ENCODE measurements around the gene C2orf80.
"Not testable (repeated sequence)": the region's sequence is repeated elsewhere in the genome, so short reads cannot be mapped to it uniquely, and the experiment has no call there.

The C2orf80 gene

GRCh38 chr2:208139447-208139846 lies 50.4 kb downstream of the C2orf80 start:
- DNase-seq, result no peak
- Histone ChIP-seq H3K4me3 (no peak overlapping the region), H3K27me3 (peaks cover 0 to 4% of the 10 kb centered on the region in 2 donors), H3K36me3 (no peaks in the 10 kb centered on the region), H3K9me3 (no peaks in the 10 kb centered on the region), H3K4me1 (no peaks in the 10 kb centered on the region), H3K27ac (no peak overlapping the region)
- TF ChIP-seq CTCF (IDR thresholded peaks at IDR 0.05), result no peak
- intact Hi-C loops (cut with DNase I; ENCODE audit: low total_unique reads), result no loop called here

GRCh38 chr2:208138334-208138733 lies 51.5 kb downstream of the C2orf80 start:
- H3K27ac ChIP-seq; intact Hi-C loops (cut with DNase I; ENCODE audit: low total_unique reads); DNase-seq; H3K4me1 ChIP-seq; H3K9me3 ChIP-seq; H3K27me3 ChIP-seq; H3K36me3 ChIP-seq; H3K4me3 ChIP-seq: not testable (repeated sequence)

GRCh38 chr2:208136716-208137094 lies 53.1 kb downstream of the C2orf80 start:
- Histone ChIP-seq H3K4me1 (no peaks in the 10 kb centered on the region), H3K36me3 (no peaks in the 10 kb centered on the region), H3K27ac (no peak overlapping the region), H3K4me3 (no peak overlapping the region), H3K9me3 (no peaks in the 10 kb centered on the region), H3K27me3 (peaks cover 0 to 4% of the 10 kb centered on the region in 2 donors)
- no peak for TF ChIP-seq CTCF (IDR thresholded peaks at IDR 0.05)
- intact Hi-C loops (cut with DNase I; ENCODE audit: low total_unique reads), result no loop called here
- no peak for DNase-seq

- no peaks in the 10 kb centered on the region for H3K9me3 ChIP-seq
- no peak for TF ChIP-seq CTCF (IDR thresholded peaks at IDR 0.05)
- intact Hi-C loops (cut with DNase I; ENCODE audit: low total_unique reads), result no loop called here
- no peaks in the 10 kb centered on the region for H3K4me1 ChIP-seq
- no peak overlapping the region for H3K4me3 ChIP-seq
- peaks cover 0 to 4% of the 10 kb centered on the region in 2 donors for H3K27me3 ChIP-seq
- no peaks in the 10 kb centered on the region for H3K36me3 ChIP-seq
- DNase-seq, result no peak
- no peak overlapping the region for H3K27ac ChIP-seq
These were observed 53.8 kb downstream of the C2orf80 start for GRCh38 chr2:208135794-208136715.

- intact Hi-C loops (cut with DNase I; ENCODE audit: low total_unique reads), result no loop called here
- H3K27ac ChIP-seq, result no peak overlapping the region
These were observed 54.8 kb downstream of the C2orf80 start for GRCh38 chr2:208134928-208135586.

More at GRCh38 chr2:208134928-208135586, 54.8 kb downstream of the C2orf80 start:
- TF ChIP-seq CTCF (IDR thresholded peaks at IDR 0.05), result no peak
- DNase-seq, result no peak
- no peaks in the 10 kb centered on the region for H3K9me3 ChIP-seq
- no peak overlapping the region for H3K4me3 ChIP-seq
- H3K4me1 ChIP-seq, result no peaks in the 10 kb centered on the region
- no peaks in the 10 kb centered on the region for H3K36me3 ChIP-seq
- peaks cover 0 to 4% of the 10 kb centered on the region in 2 donors for H3K27me3 ChIP-seq

Data from tibial artery (tissue), 4 donors.